ENCODE measurements around the gene H2BW2.

The H2BW2 gene

GRCh38 chrX:104084534-104085277 lies 45.0 kb downstream of the H2BW2 start:
- no peak for TF ChIP-seq ZNF274 (IDR thresholded peaks at IDR 0.05; ENCODE audit: low read depth, low read length)
- no peak overlapping the region for H3K4me3 ChIP-seq (ENCODE audit: low read length)

GRCh38 chrX:104085477-104085876 lies 45.7 kb downstream of the H2BW2 start:
- TF ChIP-seq ZNF274 (IDR thresholded peaks at IDR 0.05; ENCODE audit: low read depth, low read length), result no peak
- H3K4me3 ChIP-seq (ENCODE audit: low read length), result no peak overlapping the region

- no peak overlapping the region for H3K4me3 ChIP-seq (ENCODE audit: low read length)
- no peak for TF ChIP-seq ZNF274 (IDR thresholded peaks at IDR 0.05; ENCODE audit: low read depth, low read length)
Observed at GRCh38 chrX:104085919-104086318, 46.2 kb downstream of the H2BW2 start.

All from GM08714 (cell line).